ENCODE results near the gene GMEB1.
"Not testable (repeated sequence)": the region's sequence is repeated elsewhere in the genome, so short reads cannot be mapped to it uniquely, and the experiment has no call there.

GMEB1 gene, protein sequence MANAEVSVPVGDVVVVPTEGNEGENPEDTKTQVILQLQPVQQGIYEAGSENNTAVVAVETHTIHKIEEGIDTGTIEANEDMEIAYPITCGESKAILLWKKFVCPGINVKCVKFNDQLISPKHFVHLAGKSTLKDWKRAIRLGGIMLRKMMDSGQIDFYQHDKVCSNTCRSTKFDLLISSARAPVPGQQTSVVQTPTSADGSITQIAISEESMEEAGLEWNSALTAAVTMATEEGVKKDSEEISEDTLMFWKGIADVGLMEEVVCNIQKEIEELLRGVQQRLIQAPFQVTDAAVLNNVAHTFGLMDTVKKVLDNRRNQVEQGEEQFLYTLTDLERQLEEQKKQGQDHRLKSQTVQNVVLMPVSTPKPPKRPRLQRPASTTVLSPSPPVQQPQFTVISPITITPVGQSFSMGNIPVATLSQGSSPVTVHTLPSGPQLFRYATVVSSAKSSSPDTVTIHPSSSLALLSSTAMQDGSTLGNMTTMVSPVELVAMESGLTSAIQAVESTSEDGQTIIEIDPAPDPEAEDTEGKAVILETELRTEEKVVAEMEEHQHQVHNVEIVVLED

DNA sequence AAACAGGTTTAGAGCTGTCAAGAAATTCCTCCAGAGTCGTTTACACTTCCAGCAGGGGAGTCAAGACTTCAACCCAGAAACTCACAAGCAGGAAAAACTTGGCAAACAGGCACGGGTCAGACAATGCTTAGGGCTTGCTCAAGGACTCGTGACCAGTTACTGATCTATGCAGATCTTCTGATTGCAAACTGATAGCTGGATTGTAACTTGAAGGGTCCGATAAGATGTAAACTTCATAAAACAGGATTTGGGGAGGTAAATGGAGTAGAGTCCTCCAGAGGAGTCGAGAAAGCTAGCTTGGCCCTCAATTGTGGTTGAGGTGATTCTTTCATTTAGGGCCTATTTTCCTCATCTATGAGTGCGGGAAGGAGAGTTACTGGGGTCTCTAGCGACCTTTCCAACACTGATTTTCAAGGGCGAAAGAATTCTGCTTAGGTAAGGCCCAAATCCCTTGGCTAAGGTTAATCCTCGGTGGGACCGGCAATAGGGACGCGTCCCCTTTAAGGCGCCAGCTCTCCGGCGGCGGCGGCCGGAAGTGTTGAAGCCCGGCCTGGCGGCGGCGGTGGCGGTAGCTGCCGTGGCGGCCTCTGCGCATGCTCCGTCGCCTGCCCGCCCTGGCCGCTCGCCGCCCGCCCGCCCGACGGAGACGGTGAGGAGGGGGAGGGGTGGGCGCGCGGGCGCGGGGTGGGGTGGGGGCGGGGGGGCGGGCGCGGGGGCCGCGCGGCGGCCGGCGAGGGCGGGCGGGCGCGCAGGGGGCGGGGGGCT lies at the start of gene GMEB1:
Gene GMEB1 (plus strand): TSS at position 594 of the 765 bp plus-strand sequence. CDS start 14,829 bp downstream, outside the sequence.
- DNase-seq: peak; percentile 87

DNA sequence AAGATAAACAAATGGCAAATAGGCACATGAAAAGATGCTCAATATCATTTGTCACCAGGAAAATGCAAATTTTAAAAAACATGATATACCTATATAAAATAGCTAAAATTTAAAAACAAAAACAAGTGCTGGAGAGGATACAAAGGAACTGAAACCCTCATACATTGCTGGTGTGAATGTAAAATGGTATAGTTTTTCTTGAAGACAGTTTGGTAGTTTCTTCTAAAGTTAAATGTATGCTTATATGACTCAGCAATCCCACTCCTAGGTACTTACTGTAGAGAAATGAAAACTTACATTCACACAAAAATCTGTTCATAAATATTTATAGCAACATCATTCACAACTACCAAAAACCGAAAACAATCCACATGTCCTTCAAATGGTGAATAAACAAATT lies 36.9 kb upstream of the GMEB1 start:
- DNase-seq: no peak

DNA sequence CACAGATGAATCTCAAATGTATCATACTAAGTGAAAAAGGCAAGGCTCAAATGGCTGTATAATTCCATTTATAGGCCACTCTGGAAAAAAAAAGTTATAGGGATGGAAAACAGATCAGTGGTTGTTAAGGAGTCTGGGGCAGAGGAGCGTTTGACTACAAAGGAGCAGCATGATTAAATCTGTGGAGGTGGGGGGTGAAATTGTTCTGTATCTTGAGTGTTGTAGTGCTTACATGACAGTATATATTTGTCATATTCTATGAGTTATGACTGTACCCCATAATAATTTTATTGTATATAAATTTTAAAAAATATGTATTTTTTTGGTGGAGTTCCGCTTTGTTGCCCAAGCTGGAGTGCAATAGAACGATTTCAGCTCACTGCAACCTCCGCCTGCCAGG lies 36.0 kb upstream of the GMEB1 start:
- DNase-seq: no peak

DNA sequence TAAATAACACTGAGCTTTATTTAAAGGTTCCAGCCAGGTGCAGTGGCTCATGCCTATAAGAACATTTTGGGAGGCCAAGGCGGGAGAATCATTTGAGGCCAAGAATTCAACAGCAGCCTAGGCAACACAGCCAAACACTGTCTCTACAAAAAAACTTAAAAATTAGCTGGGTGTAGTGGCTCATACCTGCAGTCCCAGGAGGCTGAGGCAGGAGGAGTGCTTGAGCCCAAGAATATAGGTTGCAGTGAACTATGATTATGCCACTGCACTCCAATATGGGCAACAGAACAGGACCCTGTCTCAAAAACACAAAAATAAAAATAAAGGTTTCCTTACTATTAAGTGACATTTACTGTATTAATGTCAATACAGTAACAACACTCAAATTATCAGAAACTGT lies 27.8 kb upstream of the GMEB1 start:
- DNase-seq: peak; percentile 60

DNA sequence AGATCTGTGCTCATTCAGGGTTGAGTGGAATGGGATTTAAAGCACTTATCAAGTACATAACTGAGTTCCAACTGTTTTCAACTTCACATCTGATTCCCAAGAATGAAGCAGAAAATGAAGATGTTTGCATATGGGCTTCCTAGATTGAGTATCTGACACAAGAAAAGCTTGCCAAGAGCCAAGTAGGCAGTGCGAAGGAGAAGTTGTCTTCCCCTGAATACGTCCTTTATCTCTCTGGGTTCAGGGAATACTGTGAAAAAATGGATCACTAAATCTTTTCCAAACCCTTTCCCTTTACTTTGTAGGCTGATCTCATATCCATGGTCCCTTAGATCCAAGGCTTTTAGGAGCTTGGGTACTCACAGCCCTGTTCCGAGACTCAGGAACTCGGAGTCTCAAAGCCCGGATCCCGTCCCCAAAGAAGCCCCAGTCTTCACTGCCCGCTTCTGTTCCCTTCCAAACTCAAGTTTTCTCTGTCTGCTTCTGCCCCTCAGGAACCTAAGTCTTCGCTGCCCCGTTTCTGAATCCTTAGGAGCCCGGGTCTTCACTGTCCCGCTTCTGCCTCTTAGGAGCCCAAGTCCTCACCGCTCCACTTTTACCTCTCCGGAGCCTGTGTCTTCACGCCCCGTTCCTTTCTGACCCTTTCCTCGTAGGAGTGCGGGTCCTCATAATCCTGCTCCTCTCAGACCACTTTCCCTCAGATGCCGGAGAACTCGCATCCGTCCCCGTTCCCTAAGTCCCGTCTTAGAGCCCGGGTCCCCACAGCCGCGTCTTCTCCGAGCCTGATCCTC lies 26.3 kb upstream of the GMEB1 start:
- no peak for DNase-seq

DNA sequence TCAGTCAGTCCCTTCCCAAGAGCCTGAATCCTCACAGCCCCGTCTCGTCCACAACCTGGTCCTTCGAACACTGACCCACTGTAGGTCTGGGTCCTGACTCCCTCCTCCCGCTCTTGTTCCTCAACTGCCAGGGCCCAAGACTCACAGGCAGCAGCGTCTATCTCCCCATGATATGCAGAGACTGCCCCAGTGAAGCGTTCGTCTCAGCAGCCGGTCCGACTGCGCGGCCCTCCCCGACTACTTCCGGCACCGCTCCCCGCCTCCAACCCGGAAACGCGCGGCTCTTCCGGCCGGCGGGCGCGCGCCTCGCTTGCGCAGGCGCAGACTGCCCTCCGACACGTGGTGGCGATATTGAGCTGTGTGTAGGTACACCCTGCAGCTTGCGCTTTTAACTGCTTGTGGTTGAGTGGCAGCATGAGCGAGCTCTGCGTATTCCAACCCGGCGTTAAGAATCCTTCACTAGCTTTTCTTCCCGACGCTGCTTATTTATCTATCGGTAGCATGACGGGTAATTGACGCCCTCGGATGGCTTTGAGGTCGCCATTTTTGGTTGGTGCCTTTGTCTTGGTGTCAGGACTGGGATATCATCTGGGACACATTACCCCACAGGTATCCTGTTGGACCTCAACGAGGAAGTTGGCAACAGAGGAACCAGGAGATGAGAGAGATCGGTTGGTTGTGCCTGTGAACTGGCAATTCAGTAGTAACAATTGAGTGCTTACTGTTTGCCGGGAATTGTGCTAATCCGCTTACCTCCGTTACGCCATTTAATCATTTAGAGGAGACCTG lies 25.5 kb upstream of the GMEB1 start, which contains the start of gene TAF12:
Gene TAF12 (minus strand): TSS at position 221 of the 789 bp plus-strand sequence. CDS start 20,986 bp downstream, outside the sequence.
- DNase-seq: peak; percentile 97

DNA sequence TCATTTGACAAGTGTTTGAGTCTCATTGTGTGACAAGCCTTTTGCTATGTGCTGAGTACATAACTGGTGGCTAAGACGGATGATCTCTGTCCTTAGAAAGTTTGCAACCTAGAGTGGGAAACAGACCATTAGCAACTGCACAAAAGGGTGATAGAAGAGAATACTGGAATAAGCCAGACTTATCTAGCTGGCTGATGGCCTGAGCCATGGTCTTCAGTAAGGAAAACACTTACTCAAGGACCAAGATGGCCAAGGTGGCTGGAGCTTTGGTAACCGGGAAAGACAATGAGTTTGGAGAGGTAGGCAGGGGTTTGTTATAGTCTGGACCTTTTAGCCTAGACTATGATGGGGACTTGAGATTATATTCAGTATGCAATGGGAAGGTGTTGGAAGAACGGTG lies 24.1 kb upstream of the GMEB1 start:
- DNase-seq: no peak

DNA sequence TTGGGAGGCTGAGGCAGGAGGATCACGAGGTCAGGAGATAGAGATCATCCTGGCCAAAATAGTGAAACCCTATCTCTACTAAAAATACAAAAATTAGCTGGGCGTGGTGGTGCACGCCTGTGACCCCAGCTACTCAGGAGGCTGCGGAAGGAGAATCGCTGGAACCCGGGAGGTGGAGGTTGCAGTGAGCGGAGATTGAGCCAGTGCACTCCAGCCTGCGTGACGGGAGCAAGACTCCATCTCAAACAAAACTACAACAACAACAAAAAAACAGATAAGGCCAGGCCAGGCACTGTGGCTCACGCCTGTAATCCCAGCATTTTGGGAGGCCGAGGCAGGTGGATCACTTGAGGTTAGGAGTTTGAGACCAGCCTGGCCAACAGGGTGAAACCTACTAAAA lies 23.2 kb upstream of the GMEB1 start:
- not testable (repeated sequence) for DNase-seq

DNA sequence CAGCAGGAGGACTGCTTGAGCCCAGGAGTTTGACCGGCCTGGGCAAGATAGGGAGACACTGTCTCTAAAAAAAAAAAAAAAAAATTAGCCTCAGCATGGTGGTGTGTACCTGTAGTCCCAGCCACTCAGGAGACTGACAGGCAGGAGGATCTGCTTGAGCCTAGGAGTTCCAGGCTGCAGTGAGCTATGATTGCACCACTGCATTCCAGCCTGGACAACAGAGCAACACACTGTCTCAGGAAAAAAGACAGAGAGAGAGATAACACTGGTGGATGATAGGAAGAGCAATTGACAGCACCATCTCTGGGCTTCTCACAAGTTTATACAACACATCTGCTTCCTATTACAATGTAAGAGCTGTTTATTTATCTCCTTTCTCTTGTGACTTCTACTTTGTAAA lies 22.5 kb upstream of the GMEB1 start:
- no peak for DNase-seq

DNA sequence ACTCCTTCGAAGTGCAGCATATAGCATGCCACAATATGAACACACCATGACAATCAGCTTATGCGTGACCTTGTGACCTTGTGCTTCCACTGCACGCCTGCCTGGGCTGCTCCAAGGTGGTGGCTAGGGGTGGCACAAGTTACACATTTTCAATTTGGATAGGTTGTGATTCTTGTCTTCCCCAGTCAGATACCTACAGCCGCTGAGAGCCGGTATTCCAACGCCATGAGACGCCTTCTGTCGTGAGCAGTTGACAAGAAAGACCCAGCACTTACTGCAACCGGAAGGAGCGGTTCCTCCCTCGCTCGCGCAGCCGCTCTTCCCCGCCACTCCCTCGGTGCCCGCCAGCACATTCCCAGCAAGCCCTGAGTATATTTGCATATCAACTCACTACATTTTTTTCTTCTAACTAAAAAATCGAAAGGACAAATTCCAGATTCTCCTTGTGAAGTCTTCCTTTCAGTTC lies 20.5 kb upstream of the GMEB1 start:
- peak; percentile 95 for DNase-seq

DNA sequence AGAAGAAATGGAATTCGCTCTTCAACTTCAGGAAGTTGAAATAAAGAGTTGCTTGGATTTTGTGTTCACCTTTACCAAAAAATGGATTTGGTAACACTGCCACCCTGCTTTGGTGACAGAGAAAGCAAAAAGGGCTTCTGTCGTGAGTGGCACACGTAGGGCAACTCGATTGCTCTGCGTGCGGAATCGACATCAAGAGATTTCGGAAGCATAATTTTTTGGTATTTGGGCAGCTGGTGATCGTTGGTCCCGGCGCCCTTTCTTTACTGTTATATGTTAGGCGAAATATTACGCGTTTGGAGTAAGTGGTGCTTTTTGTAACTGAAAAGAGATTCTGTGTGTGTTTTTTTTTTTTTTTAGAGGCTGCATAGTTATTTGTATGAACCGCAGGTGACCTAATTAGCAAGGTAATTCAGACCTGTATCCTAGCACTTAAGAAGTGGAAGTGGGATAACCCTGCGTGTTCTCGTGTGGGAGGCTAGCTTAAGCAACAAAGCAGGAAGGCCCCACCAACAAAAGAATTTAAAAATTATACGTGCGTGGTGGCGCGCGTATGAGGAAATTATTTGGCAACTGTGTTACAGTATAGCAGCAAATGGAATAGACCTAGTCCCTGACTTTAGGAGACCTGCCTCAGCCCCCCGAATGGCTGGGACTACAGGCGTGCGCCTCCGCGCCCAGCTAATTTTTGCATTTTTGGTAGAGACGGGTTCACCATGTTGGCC lies 19.9 kb upstream of the GMEB1 start, which contains the start of gene RNU11:
Gene RNU11 (plus strand): TSS at position 127 of the 725 bp plus-strand sequence.
- DNase-seq: peak; percentile 96

DNA sequence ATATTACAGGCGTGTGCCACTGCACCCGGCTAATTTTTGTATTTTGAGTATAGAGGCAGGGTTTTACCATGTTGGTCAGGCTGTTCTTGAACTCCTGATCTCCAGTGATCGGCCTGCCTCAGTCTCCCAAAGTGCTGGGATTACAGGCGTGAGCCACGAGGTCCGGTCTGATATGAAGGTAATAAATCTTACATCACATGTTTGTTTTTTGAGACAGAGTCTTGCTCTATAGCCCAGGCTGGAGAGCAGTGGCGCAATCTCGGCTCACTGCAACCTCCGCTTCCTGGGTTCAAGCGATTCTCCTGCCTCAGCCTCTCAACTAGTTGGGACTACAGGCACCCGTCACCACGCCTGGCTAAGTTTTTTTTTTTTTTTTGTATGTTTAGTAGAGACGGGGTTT lies 15.5 kb upstream of the GMEB1 start:
- not testable (repeated sequence) for DNase-seq

DNA sequence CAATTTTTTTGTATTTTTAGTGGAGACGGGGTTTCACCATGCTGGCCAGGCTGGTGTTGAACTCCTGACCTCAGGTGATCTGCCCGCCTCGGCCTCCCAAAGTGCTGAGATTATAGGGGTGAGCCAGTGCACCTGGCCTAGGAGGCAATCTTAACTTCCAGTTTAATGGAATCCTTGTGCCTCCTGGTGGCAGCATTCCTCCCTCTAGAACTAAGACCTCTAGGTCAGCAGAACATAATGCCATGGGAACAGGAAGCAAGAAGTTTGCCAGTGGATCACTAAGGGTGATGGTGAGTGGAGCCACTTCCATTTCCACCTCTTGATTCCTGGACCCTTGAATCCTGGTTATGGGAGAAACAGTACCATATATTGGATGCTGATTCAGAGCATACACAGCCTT lies 14.7 kb upstream of the GMEB1 start:
- peak; percentile 26 for DNase-seq

DNA sequence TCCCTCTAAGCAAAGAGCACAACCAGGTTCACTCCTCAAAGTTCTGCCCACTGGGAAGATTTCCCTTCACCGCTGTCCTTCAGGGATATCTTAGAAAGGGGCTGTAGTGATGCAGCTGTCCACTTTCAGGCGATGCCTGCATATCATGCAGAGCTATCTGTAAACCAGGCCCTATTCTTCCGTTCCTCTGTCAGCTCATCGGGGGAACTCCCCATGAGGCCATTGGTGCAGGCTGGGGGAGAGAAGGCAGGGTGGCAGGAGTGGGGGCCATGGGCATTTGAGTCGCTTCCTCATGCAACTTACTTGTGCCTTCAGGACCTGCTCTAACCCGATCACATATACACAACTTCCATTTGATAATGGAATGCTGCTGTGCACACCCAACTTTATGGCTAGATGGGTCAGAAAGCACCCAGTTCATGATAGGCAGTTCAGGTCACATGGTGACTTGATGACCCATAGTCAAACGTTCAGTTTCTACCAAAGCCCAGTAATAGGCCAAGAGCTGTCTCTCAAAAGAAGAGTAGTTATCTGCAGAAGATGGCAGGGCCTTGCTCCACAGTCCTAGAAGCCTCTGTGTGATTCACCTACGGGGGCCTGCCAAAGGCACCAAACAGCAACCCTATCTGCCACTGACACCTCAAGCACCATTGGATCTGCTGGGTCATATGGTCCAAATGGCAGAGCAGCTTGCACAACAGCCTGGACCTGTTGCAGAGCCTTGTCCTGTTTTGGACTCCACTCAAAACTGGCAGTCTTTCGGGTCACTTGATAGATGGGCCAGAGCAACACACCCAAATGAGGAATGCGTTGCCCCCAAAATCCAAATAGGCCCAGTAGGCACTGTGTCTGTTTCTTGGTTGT lies 12.9 kb upstream of the GMEB1 start:
- DNase-seq: not testable (repeated sequence)

DNA sequence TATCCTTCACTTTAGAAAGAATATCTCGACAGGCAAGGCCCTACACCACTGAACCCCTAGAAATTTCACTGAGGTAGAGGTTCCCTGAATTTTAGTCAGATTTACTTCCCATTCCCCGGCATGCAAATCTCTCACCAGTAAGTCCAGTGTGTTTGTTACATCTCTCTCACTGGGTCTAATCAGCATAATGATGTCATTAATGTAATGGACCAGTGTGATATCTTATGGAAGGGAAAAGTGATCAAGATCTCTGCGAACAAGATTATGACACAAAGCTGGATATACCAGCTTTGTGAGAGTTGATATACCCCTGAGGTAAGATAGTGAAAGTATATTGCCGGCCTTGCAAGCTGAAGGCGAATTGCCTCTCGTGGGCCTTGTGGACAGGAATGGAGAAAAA lies 12.2 kb upstream of the GMEB1 start:
- DNase-seq: no peak

DNA sequence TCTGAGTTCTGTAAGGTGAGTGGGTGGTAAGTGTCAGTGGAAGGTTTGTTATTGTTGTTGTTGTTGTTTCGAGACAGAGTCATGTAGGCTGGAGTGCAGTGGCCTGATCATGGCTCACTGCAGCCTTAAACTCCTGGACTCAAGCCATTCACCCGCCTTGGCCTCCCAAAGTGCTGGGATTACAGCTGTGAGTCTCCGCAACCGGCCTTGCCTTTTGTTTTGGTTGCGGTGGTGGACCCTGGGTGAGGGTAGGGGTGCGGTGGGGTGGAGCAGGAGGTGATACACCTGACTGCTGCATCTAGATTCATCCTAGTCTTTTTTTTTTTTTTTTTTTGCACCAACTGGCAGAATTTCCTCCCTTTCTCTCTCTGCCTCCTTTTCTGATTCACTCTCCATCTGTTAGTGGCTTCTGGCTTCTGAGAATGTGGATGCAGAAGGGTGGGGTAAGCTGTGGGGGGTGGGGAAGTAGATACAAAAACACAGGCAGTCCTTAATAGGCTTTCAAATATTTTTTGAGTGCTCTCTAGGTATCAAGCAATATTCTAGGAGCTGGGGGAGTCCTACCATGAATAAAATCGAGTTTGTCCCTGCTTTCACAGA lies 4.6 kb upstream of the GMEB1 start:
- no peak for DNase-seq

DNA sequence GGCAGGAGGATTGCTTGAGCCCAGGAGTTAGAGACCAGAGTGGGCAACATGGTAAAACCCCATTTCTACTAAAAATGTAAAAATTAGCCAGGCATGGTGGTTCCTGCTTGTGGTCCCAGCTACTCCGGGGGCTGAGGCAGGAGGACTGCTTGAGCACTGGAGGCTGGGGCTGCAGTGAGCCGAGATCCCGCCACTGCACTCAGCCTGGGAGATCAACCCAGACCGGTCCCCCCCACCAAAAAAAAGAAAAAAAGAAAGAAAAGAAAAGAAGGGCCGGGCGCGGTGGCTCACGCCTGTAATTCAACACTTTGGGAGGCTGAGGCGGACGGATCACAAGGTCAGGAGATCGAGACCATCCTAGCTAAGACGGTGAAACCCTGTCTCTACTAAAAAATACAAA lies 1.8 kb upstream of the GMEB1 start:
- DNase-seq: no peak

DNA sequence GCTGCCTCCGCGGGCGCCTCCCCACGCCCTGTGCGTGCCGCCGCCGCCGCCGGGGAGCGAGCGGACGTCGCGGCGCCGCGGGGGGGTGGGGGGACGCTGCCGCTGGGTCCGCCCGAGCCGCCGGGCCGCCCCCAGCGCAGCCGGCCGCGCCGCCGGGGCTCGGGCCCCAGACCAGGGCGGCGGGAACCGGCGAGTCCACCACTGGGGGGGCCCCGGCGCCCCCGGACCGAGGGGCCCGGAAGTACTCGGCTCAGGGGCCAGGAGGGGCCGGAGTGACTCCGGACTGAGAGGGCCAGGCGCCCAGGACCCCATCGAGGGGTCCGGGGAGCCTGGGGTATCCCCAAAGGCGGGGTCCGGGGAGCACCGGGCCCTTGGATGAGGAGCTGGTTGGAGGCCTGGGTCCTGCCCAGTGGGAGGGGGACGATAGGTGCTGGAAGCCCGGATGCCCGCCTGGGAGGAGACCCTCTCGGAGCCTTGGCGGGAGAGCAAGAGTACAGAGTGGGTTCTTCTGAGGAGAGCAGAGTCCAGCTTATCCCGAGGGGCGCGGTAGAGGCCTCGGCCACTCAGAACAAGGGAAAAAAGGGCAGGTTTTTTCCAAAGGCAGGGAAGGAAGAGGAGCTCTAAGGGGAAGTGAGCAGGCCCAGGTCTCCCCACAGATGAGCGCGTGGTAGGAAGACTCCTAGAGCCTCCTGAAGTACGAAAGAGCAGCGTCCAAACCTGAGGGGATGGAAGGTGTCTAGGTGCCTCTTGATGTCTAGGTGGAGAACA lies 556 bp downstream of the GMEB1 start:
- DNase-seq: peak; percentile 52

DNA sequence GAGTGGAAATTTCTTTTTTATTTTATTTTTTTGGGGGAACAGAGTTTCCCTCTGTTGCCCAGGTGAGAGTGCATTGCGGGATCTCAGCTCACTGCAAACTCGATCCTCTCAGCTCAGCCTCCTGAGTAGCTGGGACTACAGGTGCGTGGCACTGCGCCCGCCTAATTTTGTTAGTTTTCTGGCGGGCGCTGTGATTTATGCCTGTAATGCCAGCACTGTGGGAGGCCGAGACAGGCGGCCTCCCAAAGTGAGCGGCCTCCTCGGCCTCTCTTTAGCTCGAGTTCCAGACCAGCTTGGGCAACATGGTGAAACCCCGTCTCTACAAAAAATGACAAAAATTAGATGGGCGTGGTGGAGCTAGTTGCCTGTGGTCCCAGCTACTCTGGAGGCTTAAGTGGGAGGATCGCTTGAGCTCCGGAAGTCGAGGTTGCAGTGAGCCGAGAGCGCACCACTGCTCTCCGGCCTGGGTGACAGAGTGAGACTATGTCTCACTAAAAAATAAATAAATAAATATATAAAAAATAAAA lies 2.7 kb downstream of the GMEB1 start:
- no peak for DNase-seq
